ENCODE measurements around the gene MPND. TPM values are rescaled to one million over a fixed set of nuclear protein-coding genes. Genes with fewer than 3 reads are reported as not detected.
A peak's percentile ranks its signal among the peaks of the same experiment; 100 is the strongest.

Gene MPND
- total and polyA plus RNA-seq, 9 donors: 4.8 to 19.4 (median 16.2) TPM

DNA sequence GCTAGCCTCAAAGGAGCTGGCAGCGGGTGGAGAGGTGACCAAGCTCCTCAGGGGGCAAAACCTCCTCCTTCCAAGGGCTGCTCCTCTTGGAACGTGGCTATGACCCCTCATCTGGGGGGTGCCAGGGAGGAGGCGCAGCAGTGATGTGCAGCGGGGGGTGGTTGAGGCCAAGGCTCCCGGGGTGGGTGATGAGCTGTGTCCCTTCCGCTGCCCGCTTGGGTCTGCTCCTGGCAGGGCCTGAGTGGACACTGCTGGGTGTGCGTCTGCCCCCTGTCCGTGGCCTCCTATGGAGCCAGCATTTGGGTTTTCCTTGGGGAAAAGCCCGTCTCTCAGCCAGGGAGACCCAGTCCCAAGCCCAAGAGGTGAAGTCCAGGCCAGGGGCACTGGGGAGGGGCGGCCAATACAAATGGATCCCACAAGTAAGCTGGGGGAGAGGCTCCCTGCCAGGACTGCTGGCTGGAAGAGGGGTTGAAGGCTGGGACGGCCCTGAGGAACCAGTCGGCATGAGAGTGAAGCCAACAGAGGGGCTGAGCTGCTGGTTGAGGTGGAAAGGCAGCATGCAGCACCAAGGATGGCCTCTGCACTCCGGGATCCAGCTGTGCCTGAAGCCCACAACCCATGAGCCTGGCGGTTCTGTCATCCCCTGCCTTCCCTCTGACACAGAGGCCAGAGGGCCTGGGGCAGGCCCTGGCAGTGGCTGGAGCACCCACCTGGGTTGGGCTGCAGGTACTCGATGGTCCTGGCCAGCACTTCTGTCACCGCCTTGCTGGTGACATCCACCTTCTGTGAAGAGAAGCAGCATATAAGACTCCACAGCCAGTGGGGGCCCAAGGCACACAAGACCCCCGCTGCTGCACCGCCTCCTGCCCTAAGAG, 22.7 kb downstream of the MPND start:
- peaks cover 49% of the 10 kb centered on the region for H3K4me1 ChIP-seq (ENCODE audit: control insufficient read depth, insufficient read depth, low read length)
- no peak overlapping the region for H3K27ac ChIP-seq (ENCODE audit: low read length)
- no peak overlapping the region for H3K4me3 ChIP-seq (ENCODE audit: low read length)
- H3K36me3 ChIP-seq (ENCODE audit: control insufficient read depth, insufficient read depth, low read length): peaks cover 63% of the 10 kb centered on the region
- 90% methylated on average over 14 of the region's 19 CpGs for WGBS (ENCODE audit: insufficient coverage)
- no peaks in the 10 kb centered on the region for H3K9me3 ChIP-seq (replicated peaks; ENCODE audit: control insufficient read depth, low read depth, low read length)
- peak; percentile 17 for DNase-seq
- no peaks in the 10 kb centered on the region for H3K27me3 ChIP-seq (ENCODE audit: control insufficient read depth, insufficient read depth, low read length)

DNA sequence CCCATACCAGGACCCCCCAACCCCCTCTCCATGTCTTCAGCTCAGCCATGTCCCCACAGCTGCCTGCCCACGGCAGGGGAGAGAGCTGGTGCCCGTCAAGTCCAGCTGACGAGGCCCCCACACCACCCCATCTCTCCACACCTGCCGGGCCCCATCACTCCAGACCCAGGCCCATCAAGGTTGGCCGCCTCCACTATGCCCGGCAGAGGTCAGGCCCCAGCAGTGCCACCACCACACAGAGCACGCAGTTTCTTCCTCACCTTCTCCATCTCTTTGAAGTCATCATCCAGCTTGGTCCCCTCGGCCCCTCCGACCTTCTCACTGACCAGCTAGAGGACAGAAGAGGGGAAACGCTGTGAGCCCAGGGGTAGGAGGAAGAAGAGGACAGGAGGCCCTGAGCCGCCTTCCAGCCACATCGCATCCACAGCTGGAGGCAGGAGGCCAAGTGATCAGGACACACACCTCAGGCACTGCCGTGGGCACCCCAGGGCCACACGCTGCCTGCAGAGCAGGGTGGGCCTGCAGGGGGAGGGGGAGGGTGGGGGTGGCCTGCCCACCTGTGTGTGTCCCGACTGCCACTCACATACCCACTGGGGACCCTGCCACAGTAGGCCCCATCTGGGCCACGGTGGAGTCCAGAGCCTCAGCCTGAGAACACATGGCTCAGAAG, 23.4 kb downstream of the MPND start:
- Histone ChIP-seq H3K36me3 (ENCODE audit: control insufficient read depth, insufficient read depth, low read length) (peaks cover 56% of the 10 kb centered on the region), H3K27me3 (ENCODE audit: control insufficient read depth, insufficient read depth, low read length) (no peaks in the 10 kb centered on the region), H3K9me3 (replicated peaks; ENCODE audit: control insufficient read depth, low read depth, low read length) (no peaks in the 10 kb centered on the region), H3K4me1 (ENCODE audit: control insufficient read depth, insufficient read depth, low read length) (peaks cover 56% of the 10 kb centered on the region), H3K4me3 (ENCODE audit: low read length) (no peak overlapping the region), H3K27ac (ENCODE audit: low read length) (no peak overlapping the region)
- WGBS (ENCODE audit: insufficient coverage): 83% methylated on average over 7 of the region's 16 CpGs
- DNase-seq: no peak

DNA sequence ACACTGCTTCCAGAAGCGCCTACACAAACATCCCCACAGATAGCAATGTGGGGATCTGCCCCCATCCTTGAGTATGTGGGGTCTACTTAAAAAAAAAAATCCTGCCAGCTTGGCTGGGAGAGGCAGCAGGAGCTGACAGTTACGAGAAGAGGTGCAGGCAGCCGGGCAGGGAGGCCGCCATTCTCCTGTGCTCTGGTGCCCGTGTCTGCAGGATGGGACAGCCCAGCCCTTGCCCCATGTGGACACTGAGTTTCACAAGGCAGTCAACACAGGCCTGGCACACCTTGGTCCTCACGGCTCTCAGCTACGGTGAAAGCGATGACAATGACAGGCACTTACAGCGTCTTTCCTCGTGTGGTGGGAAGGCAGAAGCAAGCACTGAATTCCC, 24.0 kb downstream of the MPND start:
- Histone ChIP-seq H3K4me1 (ENCODE audit: control insufficient read depth, insufficient read depth, low read length) (peaks cover 62% of the 10 kb centered on the region), H3K36me3 (ENCODE audit: control insufficient read depth, insufficient read depth, low read length) (peaks cover 53% of the 10 kb centered on the region), H3K9me3 (replicated peaks; ENCODE audit: control insufficient read depth, low read depth, low read length) (no peaks in the 10 kb centered on the region), H3K27ac (ENCODE audit: low read length) (no peak overlapping the region), H3K27me3 (ENCODE audit: control insufficient read depth, insufficient read depth, low read length) (no peaks in the 10 kb centered on the region), H3K4me3 (ENCODE audit: low read length) (no peak overlapping the region)
- 88% methylated on average over 9 of the region's 10 CpGs for WGBS (ENCODE audit: insufficient coverage)
- DNase-seq: no peak

DNA sequence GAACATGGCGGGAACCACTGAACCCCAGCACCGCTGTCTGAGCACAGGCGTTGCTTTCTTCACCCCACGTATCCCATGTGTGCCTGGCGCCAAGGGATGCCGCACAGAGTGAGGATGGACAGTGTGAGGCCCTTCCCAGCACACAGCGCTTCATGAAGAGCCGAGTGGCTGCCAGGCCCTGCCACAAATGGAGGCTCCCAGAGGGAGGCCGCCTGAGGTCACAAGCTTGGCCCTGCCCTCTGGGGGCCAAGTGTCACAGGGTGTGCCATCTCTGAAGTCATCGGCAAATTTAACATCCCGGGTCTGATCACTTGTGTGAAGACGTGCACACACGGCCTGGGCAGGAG, 24.4 kb downstream of the MPND start:
- Histone ChIP-seq H3K27me3 (ENCODE audit: control insufficient read depth, insufficient read depth, low read length) (no peaks in the 10 kb centered on the region), H3K27ac (ENCODE audit: low read length) (no peak overlapping the region), H3K36me3 (ENCODE audit: control insufficient read depth, insufficient read depth, low read length) (peaks cover 49% of the 10 kb centered on the region), H3K4me1 (ENCODE audit: control insufficient read depth, insufficient read depth, low read length) (peaks cover 66% of the 10 kb centered on the region), H3K4me3 (ENCODE audit: low read length) (no peak overlapping the region), H3K9me3 (replicated peaks; ENCODE audit: control insufficient read depth, low read depth, low read length) (no peaks in the 10 kb centered on the region)
- peak; percentile 31 for DNase-seq
- WGBS (ENCODE audit: insufficient coverage): 82% methylated on average over 10 of the region's 13 CpGs

DNA sequence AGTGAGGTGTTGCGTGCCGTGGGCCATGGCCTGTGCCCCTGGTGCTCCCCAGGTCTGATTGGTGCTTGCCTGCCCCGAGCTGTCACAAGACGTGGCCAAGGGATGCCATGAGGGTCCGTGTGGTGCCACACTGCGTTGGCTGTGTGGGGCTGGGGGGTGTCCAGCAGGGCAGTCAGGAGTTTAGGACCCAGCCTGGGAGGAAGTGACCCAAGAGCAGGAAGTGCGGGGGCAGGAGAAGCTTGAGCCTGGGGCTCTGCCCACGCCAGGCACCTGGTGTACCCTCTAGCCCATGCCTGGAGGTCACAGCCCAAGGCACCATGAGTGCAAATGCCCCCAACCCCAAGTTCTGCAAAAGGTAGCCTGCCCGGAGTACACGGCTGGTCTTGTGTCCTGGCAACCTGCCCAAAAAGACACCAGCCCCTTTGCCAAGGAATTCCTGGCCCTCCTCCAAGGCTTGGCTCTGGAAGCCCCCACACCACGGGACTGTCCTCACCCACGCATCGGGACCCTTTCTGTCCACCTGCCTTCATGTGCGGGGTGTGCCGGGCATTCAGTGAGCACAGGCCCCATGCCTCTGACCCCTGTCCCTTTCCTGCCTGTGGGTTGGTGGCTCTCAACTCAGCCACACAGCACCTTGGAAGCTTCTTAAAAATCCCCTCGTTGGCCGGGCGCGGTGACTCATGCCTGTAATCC, 24.9 kb downstream of the MPND start:
- Histone ChIP-seq H3K9me3 (replicated peaks; ENCODE audit: control insufficient read depth, low read depth, low read length) (no peaks in the 10 kb centered on the region), H3K27ac (ENCODE audit: low read length) (peak overlapping the region; percentile 54), H3K4me3 (ENCODE audit: low read length) (no peak overlapping the region), H3K27me3 (ENCODE audit: control insufficient read depth, insufficient read depth, low read length) (no peaks in the 10 kb centered on the region), H3K4me1 (ENCODE audit: control insufficient read depth, insufficient read depth, low read length) (peaks cover 71% of the 10 kb centered on the region), H3K36me3 (ENCODE audit: control insufficient read depth, insufficient read depth, low read length) (peaks cover 43% of the 10 kb centered on the region)
- peak; percentile 61 for DNase-seq
- 57% methylated on average over 13 of the region's 19 CpGs for WGBS (ENCODE audit: insufficient coverage)

DNA sequence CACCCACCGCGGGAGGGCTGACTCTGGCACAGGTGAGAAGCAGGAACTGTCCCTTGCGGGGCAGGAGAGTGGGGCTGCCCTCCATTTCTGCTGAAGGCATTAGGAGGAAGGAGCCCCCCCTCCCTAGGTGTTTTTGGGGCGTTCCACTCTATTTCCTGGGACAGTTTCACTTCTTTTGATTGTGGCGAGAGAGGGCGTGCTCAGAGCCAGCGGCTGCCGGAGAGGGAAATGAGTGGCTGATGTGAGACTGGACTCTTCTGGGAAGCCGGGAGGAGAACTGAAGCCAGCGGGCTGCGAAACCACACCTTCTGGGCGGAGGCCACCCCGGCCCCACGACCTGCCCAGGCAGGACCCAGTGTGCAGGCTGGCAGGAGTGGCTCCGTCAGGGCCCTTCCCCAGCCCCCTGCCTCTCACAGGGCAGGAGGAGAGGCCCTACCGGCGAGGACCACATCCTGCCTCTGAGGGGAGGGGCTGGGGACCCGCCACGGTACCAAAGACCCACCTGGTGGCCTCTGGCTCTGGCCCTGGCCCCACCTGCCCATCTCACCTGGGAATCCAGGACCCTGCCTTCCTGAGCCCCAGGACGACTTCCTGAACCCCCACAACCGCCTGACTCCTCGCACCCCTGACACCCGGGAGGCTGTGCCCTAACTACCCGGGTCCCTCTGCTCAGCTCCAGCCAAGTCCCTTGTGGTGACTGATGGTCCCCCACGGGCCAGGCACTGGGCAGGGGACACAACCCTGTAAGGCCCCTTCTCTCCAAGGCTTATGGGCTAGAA, 25.9 kb downstream of the MPND start:
- Histone ChIP-seq H3K4me1 (ENCODE audit: control insufficient read depth, insufficient read depth, low read length) (peaks cover 81% of the 10 kb centered on the region), H3K4me3 (ENCODE audit: low read length) (no peak overlapping the region), H3K27ac (ENCODE audit: low read length) (peak overlapping the region; percentile 54), H3K36me3 (ENCODE audit: control insufficient read depth, insufficient read depth, low read length) (peaks cover 33% of the 10 kb centered on the region), H3K9me3 (replicated peaks; ENCODE audit: control insufficient read depth, low read depth, low read length) (no peaks in the 10 kb centered on the region), H3K27me3 (ENCODE audit: control insufficient read depth, insufficient read depth, low read length) (no peaks in the 10 kb centered on the region)
- DNase-seq: peak; percentile 66
- 36% methylated on average over 6 of the region's 25 CpGs for WGBS (ENCODE audit: insufficient coverage)

DNA sequence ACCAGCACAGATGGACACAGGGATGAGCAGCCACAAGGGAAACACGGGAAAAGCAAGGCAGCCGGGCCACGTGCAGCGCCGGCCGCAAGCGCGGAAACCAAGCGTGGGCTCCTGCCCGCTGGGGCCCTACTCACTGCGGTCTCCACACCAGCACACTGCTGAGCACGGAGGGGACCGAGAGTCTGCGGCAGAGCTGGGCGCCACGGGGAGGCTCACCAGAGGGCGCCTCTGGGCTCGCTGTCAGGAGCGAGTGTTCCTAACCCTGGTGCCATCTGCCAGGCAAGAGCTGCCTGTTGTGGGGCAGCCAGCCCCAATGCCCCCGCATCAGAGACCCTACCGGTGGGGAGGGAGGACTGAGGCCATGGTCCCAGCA, 26.5 kb downstream of the MPND start:
- DNase-seq: peak; percentile 62
- H3K9me3 ChIP-seq (replicated peaks; ENCODE audit: control insufficient read depth, low read depth, low read length): no peaks in the 10 kb centered on the region
- no peaks in the 10 kb centered on the region for H3K27me3 ChIP-seq (ENCODE audit: control insufficient read depth, insufficient read depth, low read length)
- 22% methylated on average over 18 of the region's 21 CpGs for WGBS (ENCODE audit: insufficient coverage)
- H3K36me3 ChIP-seq (ENCODE audit: control insufficient read depth, insufficient read depth, low read length): peaks cover 28% of the 10 kb centered on the region
- peaks cover 87% of the 10 kb centered on the region for H3K4me1 ChIP-seq (ENCODE audit: control insufficient read depth, insufficient read depth, low read length)
- no peak overlapping the region for H3K4me3 ChIP-seq (ENCODE audit: low read length)
- H3K27ac ChIP-seq (ENCODE audit: low read length): peak overlapping the region; percentile 69

DNA sequence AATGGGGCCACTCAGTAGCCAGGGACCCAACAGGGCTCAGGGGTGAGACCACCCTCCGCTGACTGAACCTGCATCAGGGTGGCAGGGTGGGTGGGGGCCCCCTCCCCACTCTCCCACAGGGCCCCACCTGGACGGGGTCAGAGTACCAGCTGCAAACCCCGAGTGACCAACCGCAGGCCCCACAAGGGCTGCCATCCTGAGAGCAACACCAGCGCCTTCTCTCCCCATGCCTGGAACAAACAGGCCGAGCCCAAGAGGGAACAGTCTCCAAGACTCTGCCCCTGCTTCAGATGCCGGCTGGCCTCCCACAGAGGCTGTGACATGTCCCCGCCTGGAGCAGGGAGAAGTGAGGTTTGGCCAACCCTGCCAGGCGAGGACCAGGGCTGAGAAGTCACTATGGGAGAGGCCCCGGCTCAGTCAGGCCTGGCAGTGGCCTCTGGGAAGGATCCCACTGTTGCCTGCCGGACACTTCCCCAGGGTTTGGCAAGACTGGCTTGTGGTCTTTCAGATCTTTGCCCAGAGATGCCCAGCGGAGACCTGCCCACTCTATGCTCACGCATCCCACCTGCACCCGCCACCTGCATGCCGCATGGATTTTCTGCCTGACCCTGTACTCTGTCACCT, 27.2 kb downstream of the MPND start:
- WGBS (ENCODE audit: insufficient coverage): 84% methylated on average over 9 of the region's 15 CpGs
- no peak overlapping the region for H3K4me3 ChIP-seq (ENCODE audit: low read length)
- H3K4me1 ChIP-seq (ENCODE audit: control insufficient read depth, insufficient read depth, low read length): peaks cover 94% of the 10 kb centered on the region
- H3K36me3 ChIP-seq (ENCODE audit: control insufficient read depth, insufficient read depth, low read length): peaks cover 22% of the 10 kb centered on the region
- no peak for DNase-seq
- no peaks in the 10 kb centered on the region for H3K9me3 ChIP-seq (replicated peaks; ENCODE audit: control insufficient read depth, low read depth, low read length)
- peak overlapping the region; percentile 69 for H3K27ac ChIP-seq (ENCODE audit: low read length)
- H3K27me3 ChIP-seq (ENCODE audit: control insufficient read depth, insufficient read depth, low read length): no peaks in the 10 kb centered on the region

DNA sequence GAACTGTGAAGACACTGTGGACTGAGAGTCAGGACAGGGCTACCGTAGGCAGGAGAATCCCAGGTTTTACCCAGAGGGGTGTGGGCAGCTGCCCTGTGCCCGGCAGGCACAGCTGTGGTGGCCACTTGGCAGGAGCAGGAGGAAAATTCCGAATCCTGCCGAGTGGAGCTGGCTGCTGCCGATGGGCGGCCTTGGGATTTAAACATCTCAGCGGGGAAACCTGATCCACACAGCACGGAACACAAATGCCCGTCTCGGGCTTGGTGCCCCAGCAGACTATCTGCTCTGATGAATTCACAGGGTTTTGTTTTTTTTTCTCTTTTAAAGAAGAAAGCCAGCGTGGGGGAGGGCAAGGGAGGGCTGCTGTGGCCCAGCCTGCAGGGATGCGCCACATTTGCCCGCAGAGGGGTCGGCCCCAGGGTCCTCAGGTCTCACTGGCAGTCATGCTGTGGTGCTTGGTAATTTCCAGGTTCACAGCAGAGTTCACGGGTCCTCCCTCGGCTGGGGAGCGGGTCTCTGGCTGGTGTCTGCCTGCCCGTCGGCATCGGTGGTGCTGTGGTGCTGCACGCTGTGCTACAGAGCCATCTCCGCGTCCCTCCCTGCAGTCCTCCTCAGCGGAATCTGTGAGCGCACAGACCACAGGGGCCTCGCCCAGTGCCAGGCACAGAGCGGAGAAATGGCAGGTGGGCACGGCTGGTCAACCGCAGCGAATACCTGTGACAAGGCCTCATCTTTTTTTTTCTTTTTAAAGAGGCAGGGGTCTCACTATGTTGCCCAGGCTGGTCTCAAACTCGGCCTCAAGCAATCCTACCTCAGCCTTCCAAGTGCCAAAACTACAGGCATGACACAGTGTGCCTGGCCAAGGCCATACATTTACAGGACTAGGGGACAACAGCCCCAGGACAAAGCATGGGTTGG, 28.1 kb downstream of the MPND start:
- H3K27me3 ChIP-seq (ENCODE audit: control insufficient read depth, insufficient read depth, low read length): no peaks in the 10 kb centered on the region
- H3K4me1 ChIP-seq (ENCODE audit: control insufficient read depth, insufficient read depth, low read length): peaks cover 96% of the 10 kb centered on the region
- H3K9me3 ChIP-seq (replicated peaks; ENCODE audit: control insufficient read depth, low read depth, low read length): no peaks in the 10 kb centered on the region
- H3K27ac ChIP-seq (ENCODE audit: low read length): peak overlapping the region; percentile 83
- H3K36me3 ChIP-seq (ENCODE audit: control insufficient read depth, insufficient read depth, low read length): peaks cover 12% of the 10 kb centered on the region
- peak; percentile 86 for DNase-seq
- H3K4me3 ChIP-seq (ENCODE audit: low read length): no peak overlapping the region
- WGBS (ENCODE audit: insufficient coverage): 72% methylated on average over 31 of the region's 31 CpGs

All from muscle of leg (tissue), 11 donors.